ENCODE results near the gene GRIN2A.

Gene GRIN2A

DNA sequence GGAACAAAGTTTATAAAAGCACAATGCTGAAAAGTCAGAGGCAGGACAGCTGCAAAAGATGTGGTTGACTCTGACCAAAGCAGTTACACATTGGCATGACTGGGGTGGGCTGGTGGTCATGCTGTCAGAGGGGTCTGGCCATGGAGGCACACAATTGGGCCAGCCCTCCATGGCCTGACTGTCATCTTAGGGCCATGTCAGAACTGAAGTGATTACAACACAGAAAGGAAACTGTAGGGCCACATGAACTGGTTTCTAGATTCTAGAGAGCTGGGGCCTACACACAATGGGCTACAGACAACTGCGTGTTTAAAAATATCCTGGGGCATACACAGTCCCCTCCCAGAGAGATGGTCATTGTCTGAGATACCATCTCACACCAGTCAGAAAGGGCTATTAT lies 380.6 kb downstream of the GRIN2A start:
- DNase-seq = no peak
- intact Hi-C loops (cut with DNase I) = no loop called here

DNA sequence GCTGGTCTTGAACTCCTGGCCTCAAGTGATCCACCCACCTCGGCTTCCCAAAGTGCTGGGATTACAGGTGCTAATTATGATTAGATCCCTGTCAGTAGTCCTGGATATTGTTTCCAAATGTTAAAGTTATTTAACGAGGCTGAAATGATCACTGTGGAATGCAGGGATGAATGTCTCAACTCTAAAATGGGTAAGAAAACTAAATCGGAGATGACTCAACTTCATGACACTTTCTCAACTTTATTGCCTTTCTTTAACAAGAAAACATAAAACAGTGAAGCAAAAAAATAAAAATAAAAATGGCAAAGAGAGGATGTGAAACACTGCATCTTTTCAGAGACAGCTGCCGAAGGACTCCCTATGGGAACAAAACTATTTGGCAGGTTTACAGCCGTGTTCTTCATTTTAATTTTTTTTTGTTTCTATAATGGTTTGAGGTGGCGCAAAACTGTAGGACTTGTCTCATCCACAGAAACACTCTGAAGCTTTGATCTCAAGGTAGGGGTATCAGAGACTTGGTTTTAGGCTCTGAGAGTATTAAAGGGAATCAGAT lies 382.0 kb downstream of the GRIN2A start:
- intact Hi-C loops (cut with DNase I) = no loop called here
- DNase-seq = no peak

DNA sequence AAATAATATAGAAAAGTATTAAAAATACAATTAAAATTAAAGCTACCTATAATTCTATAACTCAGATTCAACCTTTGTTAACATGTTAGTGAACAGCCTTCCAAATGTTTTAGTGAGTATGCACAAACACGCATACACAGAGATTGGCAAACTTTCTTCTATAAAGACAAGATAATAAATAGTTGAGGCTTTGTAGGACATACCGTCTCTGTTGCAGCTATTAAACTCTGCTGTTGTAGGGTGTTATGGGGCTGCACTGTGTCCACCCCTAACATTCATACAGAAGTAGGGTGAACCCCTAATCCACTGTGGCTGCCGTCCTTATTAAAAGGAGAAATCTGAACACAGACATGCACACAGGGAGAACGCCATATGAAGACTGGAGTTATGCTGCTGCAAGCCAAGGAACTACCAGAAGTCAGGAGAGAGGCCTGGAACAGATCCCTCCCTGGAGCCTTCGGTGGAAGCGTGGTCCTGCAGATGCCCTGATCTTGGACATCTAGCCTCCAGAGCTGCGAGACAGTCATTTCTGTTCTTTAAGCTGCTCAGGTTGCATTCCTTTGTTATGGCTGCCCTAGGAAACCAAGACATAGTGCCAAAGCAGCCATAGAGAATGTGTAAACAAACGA lies 383.2 kb downstream of the GRIN2A start:
- DNase-seq = no peak
- intact Hi-C loops (cut with DNase I) = no loop called here

DNA sequence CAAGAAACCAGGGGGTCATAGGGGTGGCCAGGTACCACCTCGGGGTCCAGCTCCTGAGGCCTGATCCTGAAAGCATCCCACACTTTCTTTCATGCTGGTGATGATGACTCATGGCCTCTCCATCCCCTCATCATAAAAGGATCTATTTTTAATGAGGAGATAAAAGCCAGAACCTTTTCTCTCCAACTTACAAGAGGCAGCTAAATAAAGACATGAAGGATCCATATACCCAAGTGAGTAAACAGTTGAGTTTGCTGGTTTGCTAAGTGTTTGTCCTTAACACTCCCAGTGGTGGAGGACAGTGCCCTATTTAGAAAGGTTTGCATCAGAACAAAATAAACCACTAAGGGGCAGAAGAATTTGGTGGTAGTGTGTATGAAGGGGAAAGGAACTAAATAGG lies 383.8 kb downstream of the GRIN2A start:
- DNase-seq = no peak
- intact Hi-C loops (cut with DNase I) = no loop called here

DNA sequence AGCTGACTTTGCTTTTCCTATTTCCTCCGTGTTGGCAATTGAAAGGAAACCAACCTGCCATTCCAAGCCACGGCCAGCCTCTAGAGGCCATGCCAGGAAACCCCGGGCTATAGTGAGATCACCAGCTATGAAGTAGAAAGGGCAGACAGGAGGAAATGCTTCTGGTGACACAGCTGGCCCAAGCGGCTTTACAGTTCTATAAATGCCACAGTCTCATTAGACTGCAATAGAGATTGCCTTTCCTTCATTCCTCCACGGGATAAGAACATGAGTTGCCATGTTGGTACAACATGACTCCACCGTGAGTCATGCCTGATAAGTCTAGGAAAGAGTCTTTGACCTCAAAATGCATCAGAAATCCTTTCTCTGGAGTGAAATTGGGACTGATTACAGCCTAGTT lies 384.9 kb downstream of the GRIN2A start:
- intact Hi-C loops (cut with DNase I) = no loop called here
- DNase-seq = no peak

DNA sequence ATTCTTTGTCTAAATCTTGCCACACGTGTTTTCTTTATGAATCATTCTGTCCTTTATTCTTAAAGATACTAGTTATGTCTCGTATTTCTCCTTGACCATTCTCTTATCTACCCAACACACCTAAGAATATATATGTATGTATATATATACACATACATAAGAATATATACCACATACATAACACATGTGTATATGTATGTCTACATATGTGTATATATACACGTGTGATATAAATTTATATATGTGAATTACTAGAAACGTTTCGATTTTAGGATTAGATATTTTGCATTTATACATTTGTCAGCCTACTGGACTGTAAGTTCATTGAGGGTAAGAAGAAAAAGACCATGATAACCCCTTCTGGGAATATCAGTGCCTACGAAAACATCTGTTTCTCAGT lies 388.6 kb downstream of the GRIN2A start:
- intact Hi-C loops (cut with DNase I) = no loop called here
- no peak for DNase-seq

DNA sequence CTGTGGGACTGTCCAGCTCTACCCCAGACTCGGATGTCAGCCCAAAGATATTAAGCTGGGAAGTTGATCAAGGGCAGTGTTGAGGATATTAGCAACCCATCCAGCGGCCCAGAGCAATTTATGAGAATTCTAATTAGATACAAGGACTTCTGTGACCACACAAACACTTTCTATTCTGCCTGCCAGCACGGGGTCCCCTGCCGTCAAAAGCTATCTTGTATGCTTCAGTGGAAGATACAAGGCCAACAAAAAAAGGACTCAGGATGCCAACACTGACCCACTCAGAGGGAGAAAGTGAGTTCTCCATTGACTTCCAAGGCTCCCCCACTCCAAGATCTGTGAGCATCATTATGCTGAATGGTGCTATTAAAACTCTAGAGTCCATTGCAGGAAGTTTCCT lies 390.7 kb downstream of the GRIN2A start:
- DNase-seq = no peak
- intact Hi-C loops (cut with DNase I) = no loop called here

DNA sequence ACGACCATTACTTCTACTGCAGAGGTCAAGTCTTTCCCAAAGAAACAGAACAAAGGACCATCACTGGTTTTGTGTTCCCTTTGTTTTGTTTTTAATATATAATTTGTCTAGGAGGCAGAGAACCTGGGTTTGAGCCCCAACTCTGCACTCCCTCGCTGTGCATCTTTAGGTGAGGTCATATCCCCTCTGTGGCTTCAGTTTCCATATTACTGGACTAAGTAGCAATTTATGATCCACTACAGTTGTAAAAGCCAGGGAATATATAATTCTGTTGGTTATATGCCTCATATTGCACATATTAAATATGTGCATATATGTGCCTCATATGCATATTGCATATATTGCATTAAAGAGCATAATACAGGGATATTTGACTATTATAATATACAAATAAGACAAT lies 392.0 kb downstream of the GRIN2A start:
- intact Hi-C loops (cut with DNase I) = no loop called here
- DNase-seq = no peak

DNA sequence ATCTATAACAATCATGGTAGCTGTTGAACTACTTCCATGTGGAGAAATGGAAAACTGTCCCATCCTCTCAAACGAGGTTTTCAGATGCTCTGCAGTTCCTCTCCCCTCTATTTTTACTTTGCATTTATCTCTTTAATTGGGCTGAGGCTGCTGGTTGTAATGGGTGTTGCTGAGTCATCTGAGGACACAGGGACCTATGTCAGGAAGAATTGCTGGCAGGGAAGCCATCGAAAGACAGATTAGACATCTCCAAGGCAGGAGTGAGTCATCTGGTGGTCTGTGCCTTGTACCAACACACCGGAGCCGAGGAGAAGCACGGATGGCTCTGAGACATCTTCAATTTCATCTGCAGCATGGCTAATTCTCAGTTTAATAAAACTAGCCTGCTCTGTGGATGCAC lies 394.5 kb downstream of the GRIN2A start:
- DNase-seq = no peak

DNA sequence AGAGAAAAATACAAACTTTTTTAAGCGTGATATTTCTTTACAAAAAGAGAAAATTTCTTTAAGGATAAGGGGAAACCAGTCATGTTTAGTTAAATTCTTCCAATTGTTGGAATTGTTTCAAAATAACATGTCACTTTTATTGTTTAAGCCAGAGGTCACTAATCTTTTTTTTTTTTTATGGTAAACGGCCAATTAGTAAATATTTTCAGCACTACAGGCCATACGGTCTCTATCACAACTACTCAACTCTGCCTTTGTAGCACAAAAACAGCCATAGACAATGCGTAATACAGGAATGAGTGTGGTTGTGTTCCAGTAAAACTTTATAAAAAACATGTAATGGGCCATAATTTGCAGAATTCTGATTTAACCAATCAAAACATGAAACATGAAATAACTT lies 401.4 kb downstream of the GRIN2A start:
- DNase-seq = no peak
- intact Hi-C loops (cut with DNase I) = no loop called here

More for the DNA sequence above, 394.5 kb downstream of the GRIN2A start:
- intact Hi-C loops (cut with DNase I) = no loop called here

DNA sequence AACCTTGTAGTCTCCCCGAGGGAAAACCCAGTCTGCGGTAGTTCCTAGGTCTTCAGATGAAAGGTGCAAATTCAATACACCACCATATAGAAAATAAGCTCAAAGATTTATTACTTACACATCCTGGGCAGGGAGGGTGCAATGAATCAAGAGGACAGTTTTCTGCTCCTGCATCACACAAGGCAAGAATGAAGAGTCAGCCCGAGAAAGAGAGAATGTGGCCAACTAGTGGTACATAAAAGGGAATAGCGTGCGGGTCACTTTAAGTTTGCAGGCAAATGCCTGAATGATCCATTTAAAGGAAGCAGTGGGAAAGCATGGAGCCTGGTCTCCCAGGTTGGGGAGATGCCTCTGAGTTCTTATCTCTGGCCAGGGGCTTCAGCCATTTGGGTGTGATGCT lies 403.4 kb downstream of the GRIN2A start:
- intact Hi-C loops (cut with DNase I) = no loop called here
- DNase-seq = no peak

DNA sequence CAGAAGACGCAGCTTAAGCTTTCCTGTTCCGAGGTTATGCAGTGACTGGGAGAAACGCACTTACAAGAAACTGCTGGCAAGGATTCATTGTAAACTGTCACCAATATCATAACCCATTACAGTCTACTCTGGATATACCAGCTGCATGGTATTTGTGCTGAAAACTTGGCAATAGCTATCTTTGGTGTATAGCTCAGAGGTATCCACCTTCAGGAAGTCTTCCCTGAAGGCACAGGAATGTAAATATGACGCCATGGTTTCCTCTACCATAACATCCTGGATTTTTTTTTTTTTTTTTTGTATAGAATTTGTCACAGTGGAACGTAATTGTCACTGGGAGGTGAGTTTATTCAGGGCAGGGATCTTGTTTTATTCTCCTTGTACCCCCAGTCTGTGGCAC lies 406.2 kb downstream of the GRIN2A start:
- intact Hi-C loops (cut with DNase I) = no loop called here

DNA sequence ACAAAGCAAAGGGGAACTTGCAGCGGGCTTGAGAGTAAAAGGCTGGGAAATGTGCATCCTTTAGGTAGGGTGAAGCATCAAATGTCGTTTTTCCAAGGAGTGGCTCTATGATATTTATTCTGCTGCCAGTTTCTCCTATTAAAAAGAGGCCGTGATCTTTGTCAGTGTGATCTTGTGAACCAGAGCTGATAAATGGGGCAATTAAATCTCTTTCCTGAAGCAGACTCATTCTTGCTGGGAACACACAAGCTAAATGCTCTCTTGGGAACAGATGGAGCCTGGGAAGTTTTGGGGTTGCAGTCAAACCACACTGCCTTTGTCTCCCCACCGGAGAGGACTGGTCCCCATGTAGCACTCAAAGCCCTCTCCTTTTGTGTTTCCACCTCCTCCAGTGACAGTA lies 408.9 kb downstream of the GRIN2A start:
- intact Hi-C loops (cut with DNase I) = no loop called here

More for the DNA sequence above, 406.2 kb downstream of the GRIN2A start:
- no peak for DNase-seq

DNA sequence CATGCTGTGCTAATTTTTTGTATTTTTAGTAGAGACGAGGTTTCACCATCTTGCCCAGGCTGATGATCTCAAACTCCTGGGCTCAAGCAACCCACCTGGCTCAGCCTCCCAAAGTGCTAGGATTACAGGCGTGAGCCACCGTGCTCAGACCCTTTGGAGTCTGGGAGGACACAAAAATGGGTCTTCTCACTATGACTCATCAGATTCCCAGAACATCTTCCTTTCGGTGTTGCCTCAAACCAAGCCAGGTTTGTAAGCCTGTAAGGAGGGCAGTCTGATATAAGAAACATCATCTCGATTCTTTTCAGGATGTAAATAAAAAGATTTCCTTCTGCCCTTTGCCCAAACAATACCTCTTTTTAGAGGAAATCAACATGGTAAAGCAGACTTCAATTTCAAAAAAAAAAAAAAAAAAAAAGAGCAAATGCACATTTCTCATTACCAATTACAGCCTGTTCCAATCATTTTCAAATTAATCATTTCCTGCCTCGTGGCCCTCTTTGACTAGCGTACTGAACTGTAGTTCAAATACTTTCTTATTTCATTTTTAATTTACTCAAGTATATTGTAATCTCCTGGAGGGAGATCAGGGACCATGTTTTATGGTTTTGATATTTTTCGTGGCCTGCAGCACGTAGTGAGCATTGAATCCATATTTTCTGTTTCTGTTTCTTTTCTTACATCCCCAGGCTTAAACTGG lies 409.6 kb downstream of the GRIN2A start:
- intact Hi-C loops (cut with DNase I) = no loop called here
- DNase-seq = no peak

More for the DNA sequence above, 408.9 kb downstream of the GRIN2A start:
- DNase-seq = no peak

DNA sequence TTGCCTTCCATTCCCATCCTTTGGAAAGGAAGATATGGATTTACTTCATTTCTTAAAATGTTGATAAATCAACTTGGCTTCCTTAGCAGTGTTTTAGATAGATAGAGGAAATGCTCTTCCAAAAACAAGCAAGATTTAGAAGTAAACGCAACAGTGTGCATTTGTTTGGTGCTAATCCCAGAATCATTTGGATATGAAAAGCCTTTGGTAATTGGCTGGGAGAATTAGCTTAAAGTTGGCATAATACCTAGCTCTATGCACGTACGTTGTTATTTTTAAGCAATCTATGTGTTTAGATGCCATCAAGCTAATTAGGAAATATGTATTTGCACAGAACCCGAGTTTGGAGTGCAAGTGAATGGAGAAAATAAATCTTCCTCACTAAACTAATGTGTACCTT lies 415.3 kb downstream of the GRIN2A start:
- intact Hi-C loops (cut with DNase I) = no loop called here
- no peak for DNase-seq

DNA sequence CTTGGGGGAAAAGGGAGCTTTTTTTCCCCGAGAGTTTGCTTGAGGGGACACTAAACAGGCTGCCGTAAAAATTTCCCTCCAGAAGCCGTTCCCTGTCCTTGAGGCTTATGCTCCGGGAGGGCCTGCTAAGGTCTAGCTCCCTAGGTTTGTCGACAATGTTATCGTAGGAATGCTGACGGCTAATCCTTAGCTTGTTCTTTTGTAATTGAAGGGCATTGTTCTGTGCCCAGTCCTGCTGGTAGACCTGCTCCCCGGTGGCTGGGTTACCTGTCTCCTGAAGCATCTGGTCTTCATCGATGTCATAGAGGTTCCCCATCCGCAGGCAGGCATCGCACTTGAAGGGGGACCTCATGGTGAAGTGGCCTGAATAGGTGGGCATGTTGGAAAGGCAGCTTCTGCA lies 418.7 kb downstream of the GRIN2A start:
- intact Hi-C loops (cut with DNase I) = no loop called here

DNA sequence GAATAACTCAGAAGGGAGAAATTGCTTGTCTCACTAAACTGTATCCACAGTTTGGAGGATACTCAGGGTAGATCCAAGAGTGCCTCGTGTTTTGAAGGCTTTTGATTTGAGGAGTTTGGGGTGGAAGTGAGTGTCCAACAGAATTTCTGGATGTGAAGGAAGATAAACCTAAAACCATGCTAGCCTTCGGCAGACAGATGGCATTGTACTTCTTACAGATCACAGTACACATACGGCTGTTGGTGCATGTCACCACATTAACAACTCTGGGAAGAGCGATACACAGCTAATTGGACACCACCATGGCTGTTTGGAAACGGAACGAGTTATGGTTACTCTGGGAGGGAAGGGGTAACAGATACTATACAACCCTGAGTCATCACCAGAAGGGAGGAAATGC lies 420.4 kb downstream of the GRIN2A start:
- intact Hi-C loops (cut with DNase I) = loop anchor here (2.0 kb wide), 1 partner anchor 419 kb away; no protein-coding TSS in a partner anchor
- peak in 1 of 10 donors; percentile 18 for DNase-seq

More for the DNA sequence above, 418.7 kb downstream of the GRIN2A start:
- no peak for DNase-seq

DNA sequence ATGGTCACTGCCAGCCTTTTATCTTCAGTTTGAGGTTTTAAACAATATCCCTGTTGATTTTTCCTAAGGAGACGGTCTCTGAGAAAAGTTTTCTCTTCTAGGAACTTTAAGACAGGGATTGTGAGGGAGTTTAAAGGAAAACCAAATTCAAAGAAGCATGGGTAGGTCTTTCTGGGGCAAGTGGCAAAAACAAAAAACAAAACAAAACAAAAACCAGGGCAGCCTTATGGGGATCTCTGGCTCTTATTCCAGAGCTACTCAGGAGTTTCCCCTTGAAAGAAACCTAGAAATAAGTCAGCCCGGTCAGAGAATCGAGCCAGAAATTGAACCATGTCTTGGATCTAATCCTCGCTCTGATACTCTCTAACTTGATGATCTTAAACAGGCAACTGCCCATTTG lies 424.5 kb downstream of the GRIN2A start:
- intact Hi-C loops (cut with DNase I) = no loop called here

DNA sequence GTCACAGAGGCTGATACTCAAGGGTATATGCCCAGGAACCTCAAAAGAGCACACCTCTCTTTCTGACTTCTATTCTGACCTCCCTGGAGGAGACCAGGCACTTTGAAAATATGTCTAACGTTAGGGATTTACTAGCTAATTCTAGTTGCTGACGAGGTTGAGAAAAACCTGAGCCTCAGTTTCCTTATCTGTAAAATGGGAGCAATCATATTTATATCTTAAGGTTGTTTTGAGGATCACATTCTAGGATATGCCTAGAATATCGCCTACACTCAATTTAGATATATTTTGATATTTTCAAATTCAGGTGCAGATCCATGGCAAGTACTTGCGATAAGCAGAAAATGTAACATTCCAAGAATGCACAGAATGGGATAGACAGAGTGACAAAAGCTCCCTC lies 425.8 kb downstream of the GRIN2A start:
- no peak for DNase-seq
- intact Hi-C loops (cut with DNase I) = no loop called here

More for the DNA sequence above, 424.5 kb downstream of the GRIN2A start:
- no peak for DNase-seq

DNA sequence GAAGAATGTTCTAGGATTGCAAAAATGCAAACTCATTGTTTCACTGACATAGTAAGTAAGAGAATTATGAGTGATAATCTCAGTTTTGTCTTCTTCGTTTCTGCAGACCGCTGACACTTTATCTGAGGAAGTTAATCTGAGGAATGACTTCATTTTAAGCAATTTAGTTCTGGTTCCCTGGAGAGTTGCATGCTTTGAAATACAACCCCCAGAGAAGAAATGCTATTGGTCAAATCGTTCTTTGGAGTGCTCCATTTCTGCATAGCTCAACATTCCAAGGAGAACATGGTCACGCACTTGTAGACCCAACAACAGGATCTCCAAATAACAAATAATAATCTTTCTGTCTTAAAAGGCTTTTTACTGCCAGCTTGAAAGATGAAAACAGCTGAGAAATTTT lies 427.1 kb downstream of the GRIN2A start:
- intact Hi-C loops (cut with DNase I) = no loop called here
- DNase-seq = no peak

DNA sequence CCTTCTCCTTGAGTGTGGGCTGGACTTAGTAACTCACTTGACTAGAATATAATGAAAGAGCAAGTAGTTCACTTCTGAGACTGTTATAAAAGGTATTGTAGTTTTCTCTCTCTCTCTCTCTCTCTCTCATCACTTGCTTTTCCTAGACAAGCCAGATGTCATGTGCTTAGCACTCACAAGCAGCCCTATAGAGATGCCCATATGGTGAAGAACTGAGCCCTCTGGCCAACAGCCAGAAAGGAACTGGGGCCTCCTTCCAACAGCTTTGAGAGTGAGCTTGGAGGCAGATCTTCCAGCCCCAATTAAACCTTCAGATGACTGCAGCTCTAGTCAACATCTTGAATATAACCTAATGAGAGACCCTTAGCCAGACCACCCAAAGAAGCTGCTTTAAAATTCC lies 440.5 kb downstream of the GRIN2A start:
- intact Hi-C loops (cut with DNase I) = no loop called here
- no peak for DNase-seq

DNA sequence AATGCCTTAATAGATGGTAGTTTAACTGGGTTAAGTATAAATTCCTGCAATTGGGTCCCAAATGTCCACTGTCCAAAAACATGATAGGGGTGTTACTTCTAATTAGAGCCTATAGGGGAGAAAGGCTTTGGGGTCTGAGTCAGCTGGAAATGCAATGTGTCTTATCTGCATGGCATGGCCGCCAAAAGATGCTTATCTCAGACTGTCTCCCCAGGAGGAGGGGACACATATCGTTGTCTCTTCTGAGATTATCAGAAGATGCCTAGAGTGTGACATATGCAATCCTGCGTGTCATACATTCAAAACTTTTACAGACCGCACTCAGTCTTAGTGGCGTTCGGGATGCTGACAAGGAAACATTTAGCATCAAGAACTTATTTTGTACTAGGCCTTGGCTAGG lies 442.9 kb downstream of the GRIN2A start:
- no peak for DNase-seq
- intact Hi-C loops (cut with DNase I) = no loop called here
